SK-N-SH treated with all-trans-retinoic acid at 6 μM for 48 hours (cell line): ENCODE measurements around the gene KDM4B.
"Not testable (repeated sequence)": the region's sequence is repeated elsewhere in the genome, so short reads cannot be mapped to it uniquely, and the experiment has no call there.

Experiments
- ARNTL ChIP-seq: fragments of 450-650 bp; formaldehyde crosslinking; IDR thresholded peaks from 2 replicates; pipeline ENCODE4 v1.5.0; 2020; ENCODE audit warnings: low read depth, mild to moderate bottlenecking, moderate library complexity, borderline replicate concordance
- BACH2 ChIP-seq: fragments of 250-450 bp; sonication (Bioruptor Pico); IDR thresholded peaks from 2 replicates; pipeline ENCODE4 v1.9.0; 2021; ENCODE audit warnings: mild to moderate bottlenecking, borderline replicate concordance
- CSRNP3 ChIP-seq: fragments of 250-450 bp; sonication (Bioruptor Pico); IDR thresholded peaks from 2 replicates; pipeline ENCODE4 v1.5.1; 2021; ENCODE audit warnings: mild to moderate bottlenecking, moderate library complexity
- GLIS3 ChIP-seq: fragments of 250-450 bp; sonication (Bioruptor Pico); IDR thresholded peaks from 2 replicates; pipeline ENCODE4 v1.5.0; 2020; ENCODE audit warnings: mild to moderate bottlenecking, moderate library complexity
- PATZ1 ChIP-seq: fragments of 250-450 bp; sonication (Bioruptor Pico); IDR thresholded peaks from 2 replicates; pipeline ENCODE4 v1.8.0; 2020; ENCODE audit warnings: mild to moderate bottlenecking, moderate library complexity, borderline replicate concordance
- POU6F1 ChIP-seq: fragments of 250-450 bp; sonication (Bioruptor Pico); IDR thresholded peaks from 2 replicates; pipeline ENCODE4 v1.8.0; 2021; ENCODE audit warnings: low read depth, mild to moderate bottlenecking, moderate library complexity, borderline replicate concordance
- RARB ChIP-seq: fragments of 250-450 bp; sonication (Bioruptor Pico); IDR thresholded peaks from 2 replicates; pipeline ENCODE4 v1.8.0; 2021; ENCODE audit warnings: mild to moderate bottlenecking, moderate library complexity
- TCF4 ChIP-seq: fragments of 250-450 bp; sonication (Bioruptor Pico); IDR thresholded peaks from 2 replicates; pipeline ENCODE4 v1.8.0; 2021; ENCODE audit warnings: mild to moderate bottlenecking, moderate library complexity, borderline replicate concordance
- TOX ChIP-seq: fragments of 250-450 bp; sonication (Bioruptor Pico); IDR thresholded peaks from 2 replicates; pipeline ENCODE4 v1.8.0; 2021; ENCODE audit warnings: mild to moderate bottlenecking, moderate library complexity, borderline replicate concordance
- ZFP3 ChIP-seq: fragments of 250-450 bp; sonication (Bioruptor Pico); IDR thresholded peaks from 2 replicates; pipeline ENCODE4 v1.5.0; 2020; ENCODE audit warnings: mild to moderate bottlenecking, moderate library complexity
- ZFP30 ChIP-seq: fragments of 450-650 bp; formaldehyde crosslinking; IDR thresholded peaks from 2 replicates; pipeline ENCODE4 v1.5.0; 2022; ENCODE audit warnings: mild to moderate bottlenecking, moderate library complexity
- TF ChIP-seq, protein P1 (sequence below): fragments of 250-450 bp; sonication (Bioruptor Pico); IDR thresholded peaks from 2 replicates; pipeline ENCODE4 v1.5.1; 2020; ENCODE audit warnings: low read depth, mild to moderate bottlenecking, moderate library complexity

DNA sequence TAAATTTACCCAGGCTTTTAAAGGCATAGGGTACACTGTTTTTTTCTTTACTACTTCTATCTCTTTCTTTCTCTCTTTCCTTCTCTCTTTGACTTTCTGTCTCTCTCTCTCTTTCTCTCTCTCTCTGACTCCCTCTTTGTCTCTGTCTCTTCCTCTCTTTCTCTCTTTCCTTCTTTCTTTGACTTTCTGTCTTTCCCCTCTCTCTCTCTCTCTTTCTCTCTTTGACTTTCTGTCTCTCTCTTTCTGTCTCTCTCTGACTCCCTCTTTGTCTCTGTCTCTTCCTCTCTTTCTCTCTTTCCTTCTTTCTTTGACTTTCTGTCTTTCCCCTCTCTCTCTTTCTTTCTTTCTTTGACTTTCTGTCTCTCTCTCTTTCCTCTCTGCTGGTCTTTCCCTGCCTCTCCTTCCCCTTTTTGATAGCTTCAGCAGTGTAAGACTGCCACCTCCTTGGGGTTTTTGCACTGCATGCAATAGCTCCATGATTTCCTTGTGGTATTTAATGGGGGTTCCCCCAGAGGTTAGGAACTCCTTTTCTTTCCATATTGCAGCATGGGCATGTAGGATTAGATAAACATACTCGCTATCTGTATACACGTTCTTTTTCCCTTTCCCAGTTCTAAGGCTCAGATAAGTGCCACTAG is 191.4 kb downstream of the KDM4B start:
- not testable (repeated sequence) for TF ChIP-seq TCF4; ARNTL (CRISPR knock-in tag); RARB (CRISPR knock-in tag); ZFP3 (CRISPR knock-in tag); GLIS3; BACH2; TOX (CRISPR knock-in tag); ZFP30 (CRISPR knock-in tag); POU6F1 (CRISPR knock-in tag); PATZ1; CSRNP3 (CRISPR knock-in tag)
- TF ChIP-seq, protein P1, sequence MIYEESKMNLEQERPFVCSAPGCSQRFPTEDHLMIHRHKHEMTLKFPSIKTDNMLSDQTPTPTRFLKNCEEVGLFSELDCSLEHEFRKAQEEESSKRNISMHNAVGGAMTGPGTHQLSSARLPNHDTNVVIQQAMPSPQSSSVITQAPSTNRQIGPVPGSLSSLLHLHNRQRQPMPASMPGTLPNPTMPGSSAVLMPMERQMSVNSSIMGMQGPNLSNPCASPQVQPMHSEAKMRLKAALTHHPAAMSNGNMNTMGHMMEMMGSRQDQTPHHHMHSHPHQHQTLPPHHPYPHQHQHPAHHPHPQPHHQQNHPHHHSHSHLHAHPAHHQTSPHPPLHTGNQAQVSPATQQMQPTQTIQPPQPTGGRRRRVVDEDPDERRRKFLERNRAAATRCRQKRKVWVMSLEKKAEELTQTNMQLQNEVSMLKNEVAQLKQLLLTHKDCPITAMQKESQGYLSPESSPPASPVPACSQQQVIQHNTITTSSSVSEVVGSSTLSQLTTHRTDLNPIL (CRISPR knock-in tag): not testable (repeated sequence)
